HUDEP-2 (cell line): ENCODE data around the gene FIS1.
A peak's percentile ranks its signal among the peaks of the same experiment; 100 is the strongest.
"Not testable (repeated sequence)": the region's sequence is repeated elsewhere in the genome, so short reads cannot be mapped to it uniquely, and the experiment has no call there.

ENCODE experiments used
- DNase-seq, 76 experiments: peaks; one replicate each; lab custom pipeline; 2025; ENCODE audit not compliant: unreplicated experiment in 76 of 76; lab: John Stamatoyannopoulos, UW

The FIS1 gene

DNA sequence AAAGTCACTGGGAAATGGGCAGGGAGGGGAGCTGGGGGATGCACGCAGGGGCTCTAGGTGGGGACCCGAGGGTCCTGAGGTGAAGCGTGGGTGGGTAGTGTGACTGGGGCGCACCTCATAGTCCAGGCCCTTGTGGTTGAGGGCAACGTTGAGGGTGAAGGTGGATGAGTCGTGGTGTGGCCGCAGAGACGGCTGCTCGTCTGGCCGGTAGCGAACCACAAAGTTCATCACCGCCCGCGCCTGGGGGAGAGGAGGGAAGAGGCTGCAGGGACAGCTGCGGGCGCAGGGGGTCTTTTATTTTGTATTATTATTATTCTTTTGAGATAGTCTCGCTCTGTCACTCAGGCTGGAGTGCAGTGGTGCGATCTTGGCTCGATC, 38.2 kb downstream of the FIS1 start:
- DNase-seq, result no peak

DNA sequence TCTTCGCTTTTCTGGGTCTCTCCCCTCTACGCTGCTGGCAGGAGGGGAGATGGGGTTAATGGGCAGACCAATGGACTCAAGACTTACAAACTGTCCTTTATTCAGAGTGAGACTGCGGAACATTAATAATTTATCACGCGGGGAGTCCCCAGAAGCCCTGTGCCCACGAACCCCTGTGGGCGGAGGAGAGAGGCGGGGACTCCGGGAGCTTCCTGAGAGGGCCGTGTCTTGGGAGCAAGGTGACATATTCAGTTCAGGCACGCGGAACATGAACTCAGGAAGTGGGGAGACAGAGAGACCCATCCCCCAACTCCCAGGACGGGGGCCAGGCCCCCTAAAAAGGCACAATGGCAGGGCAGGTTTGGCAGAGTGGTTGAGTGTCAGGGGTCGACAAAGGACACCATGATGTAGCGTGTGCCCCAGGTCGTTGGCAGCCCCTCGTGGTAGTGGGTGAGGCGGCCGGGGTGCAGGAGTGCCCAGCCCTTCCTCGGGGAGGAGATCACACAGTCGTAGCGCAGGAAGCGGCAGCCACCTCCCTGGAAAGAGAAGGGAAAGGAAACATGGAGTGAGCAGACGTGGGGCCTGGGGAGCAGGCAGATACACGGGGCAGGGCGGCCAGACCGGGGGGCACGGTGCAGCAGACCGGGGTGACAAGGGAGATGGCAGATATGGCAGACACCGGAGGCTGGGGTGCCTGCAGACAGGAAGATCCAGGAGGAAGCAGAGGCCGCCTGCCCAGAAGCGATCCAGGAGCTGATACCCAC, 38.8 kb downstream of the FIS1 start:
- DNase-seq, result no peak

GRCh38 chr7:101203740-101204738, 40.8 kb downstream of the FIS1 start:
- DNase-seq, result not testable (repeated sequence)

DNA sequence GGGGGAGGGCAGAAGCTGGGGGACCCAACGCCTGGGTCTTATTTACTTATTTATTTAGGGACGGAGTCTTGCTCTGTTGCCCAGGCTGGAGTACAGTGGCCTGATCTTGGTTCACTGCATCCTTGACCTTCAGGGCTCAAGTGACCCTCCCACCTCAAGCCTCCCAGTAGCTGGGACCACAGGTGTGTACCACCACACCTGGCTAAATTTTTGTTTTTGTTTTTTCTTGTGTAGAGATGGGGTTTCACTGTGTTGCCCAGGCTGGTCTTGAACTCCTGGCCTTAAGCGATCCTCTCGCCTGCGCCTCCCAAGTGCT, 42.3 kb downstream of the FIS1 start:
- DNase-seq, result no peak

- DNase-seq, result no peak
Measured at GRCh38 chr7:101201695-101202602, 42.9 kb downstream of the FIS1 start.

DNA sequence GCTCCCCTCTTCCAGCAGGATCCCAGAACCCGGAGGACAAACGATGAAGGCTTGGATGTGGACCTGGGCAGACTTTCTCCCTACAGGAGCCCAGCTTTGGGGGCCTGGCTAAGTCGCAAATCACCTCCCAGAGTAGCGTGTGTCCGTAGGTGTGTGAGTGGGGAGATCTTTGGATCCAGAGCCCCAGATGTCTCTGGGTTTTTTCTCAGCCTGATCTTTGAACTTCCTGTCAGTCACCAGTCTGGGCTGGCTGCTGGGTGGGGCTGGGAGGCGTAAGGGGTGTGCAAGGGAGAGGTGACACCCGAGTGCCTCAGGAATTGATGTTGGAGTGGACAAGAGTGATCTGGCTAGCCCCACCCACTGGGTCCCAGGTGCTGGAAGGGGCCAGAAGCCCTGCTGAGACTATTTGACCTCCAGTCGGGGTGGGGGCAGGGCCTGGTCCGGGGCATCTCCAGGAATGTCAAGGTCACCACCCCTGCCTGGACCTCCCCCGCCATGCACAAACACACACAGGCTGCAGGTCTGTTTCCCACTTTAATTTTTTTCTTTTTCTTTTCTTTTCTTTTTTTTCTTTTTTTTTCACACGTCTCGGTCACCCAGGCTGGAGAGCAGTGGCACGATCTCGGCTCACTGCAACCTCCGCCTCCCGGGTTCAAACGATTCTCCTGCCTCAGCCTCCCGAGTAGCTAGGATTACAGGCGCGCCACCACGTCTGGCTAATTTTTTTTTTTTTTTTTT, 43.9 kb downstream of the FIS1 start, which contains the start of gene MOGAT3:
Gene MOGAT3 (minus strand): TSS at position 175 of the 738 bp plus-strand sequence. CDS start 182 bp downstream, outside the sequence.
- DNase-seq, result peak in 1 of 76 experiments; percentile 2

DNA sequence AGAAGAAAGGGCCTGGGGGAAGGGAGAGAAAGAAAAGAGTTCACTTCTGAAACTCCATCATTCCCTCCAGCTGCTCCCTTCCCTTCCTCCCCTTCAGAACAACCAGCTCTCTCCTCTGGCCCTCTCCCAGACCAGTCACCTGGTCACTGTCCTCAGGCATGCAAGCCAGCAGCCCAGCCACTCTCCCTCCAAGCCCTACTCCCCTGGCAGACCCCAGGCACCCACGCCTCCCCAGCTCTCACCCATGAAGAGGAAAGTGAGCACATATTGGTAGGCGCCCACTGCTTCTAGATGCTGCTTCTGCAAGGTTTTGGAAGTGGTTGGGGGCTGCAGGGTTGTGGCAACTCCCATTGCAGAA, 44.4 kb downstream of the FIS1 start:
- no peak for DNase-seq

DNA sequence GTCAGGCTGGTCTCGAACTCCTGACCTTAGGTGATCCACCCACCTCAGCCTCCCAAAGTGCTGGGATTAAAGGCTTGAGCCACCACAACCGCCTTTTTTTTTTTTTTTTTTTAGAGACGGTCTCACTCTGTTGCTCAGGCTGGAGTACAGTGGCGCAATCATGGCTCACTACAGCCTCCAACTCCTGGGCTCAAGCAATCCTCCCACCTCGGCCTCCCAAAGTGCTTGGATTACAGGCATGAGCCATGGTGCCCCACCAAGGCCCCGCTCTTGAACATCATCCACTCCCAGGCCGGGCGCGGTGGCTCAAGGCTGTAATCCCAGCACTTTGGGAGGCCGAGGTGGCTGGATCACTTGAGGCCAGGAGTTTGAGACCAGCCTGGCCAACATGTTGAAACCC, 45.4 kb downstream of the FIS1 start:
- DNase-seq, result not testable (repeated sequence)

- DNase-seq, result no peak
Measured at GRCh38 chr7:101198476-101198875, 46.4 kb downstream of the FIS1 start.

GRCh38 chr7:101197991-101198390, 46.9 kb downstream of the FIS1 start:
- DNase-seq, result no peak

- DNase-seq, result no peak
Measured at GRCh38 chr7:101195884-101196283, 49.0 kb downstream of the FIS1 start.
